GM12891 (cell line): ENCODE measurements around the gene PAM16.

Experiments
- POLR2A ChIP-seq: IDR thresholded peaks from 2 replicates; pipeline ENCODE4 v1.6.1; 2011; ENCODE audit warnings: low read depth, low read length, control low read depth
- POLR2AphosphoS5 ChIP-seq: IDR thresholded peaks from 2 replicates; pipeline ENCODE4 v1.6.1; 2011; ENCODE audit warnings: low read depth, low read length, control low read depth
- SPI1 ChIP-seq: IDR thresholded peaks from 2 replicates; pipeline ENCODE4 v1.6.1; 2011; ENCODE audit warnings: low read depth, low read length, control low read depth
- TAF1 ChIP-seq: IDR thresholded peaks from 2 replicates; pipeline ENCODE4 v1.6.1; 2011; ENCODE audit warnings: low read depth, low read length, control low read depth

GRCh38 chr16:4330277-4330874 lies 20.7 kb downstream of the PAM16 start:
- no peak for TF ChIP-seq SPI1
- TF ChIP-seq POLR2A: no peak
- TF ChIP-seq POLR2AphosphoS5: no peak
- no peak for TF ChIP-seq TAF1
